ENCODE data around the gene ABCB11.

ABCB11 gene

DNA sequence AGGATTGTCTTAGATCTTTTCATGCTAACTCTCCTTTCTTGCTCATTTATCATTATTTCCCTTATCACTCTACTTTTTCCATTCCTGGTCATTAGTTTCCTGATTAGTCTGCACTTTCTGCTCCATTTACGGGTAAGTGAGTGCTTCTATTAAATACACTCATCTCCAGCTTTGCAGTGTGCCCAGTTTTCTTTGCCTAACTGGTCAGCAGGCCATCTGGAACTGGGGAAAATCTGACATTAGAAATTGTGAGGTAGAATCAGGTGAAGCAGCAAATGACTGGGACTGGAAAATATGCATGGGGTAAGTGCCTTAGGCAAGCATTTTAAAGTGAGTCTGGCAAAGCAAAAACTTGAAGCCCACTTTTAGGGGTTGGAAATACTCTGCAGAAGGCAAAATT lies 100.9 kb downstream of the ABCB11 start:
- TF ChIP-seq, protein P1, sequence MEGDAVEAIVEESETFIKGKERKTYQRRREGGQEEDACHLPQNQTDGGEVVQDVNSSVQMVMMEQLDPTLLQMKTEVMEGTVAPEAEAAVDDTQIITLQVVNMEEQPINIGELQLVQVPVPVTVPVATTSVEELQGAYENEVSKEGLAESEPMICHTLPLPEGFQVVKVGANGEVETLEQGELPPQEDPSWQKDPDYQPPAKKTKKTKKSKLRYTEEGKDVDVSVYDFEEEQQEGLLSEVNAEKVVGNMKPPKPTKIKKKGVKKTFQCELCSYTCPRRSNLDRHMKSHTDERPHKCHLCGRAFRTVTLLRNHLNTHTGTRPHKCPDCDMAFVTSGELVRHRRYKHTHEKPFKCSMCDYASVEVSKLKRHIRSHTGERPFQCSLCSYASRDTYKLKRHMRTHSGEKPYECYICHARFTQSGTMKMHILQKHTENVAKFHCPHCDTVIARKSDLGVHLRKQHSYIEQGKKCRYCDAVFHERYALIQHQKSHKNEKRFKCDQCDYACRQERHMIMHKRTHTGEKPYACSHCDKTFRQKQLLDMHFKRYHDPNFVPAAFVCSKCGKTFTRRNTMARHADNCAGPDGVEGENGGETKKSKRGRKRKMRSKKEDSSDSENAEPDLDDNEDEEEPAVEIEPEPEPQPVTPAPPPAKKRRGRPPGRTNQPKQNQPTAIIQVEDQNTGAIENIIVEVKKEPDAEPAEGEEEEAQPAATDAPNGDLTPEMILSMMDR (conservative IDR thresholded peaks at IDR 0.05; ENCODE audit: low read depth, low read length) = no peak
- no peaks in the 10 kb centered on the region for H3K36me3 ChIP-seq (ENCODE audit: insufficient read depth)
- H3K27me3 ChIP-seq (ENCODE audit: insufficient read depth, low read depth) = no peaks in the 10 kb centered on the region
- H2AFZ ChIP-seq (ENCODE audit: low read depth) = no peak overlapping the region
- H4K20me1 ChIP-seq (ENCODE audit: insufficient read depth) = no peaks in the 10 kb centered on the region
- H3K79me2 ChIP-seq (ENCODE audit: insufficient read depth, low read depth) = no peaks in the 10 kb centered on the region
- no peak overlapping the region for H3K27ac ChIP-seq
- H3K4me2 ChIP-seq = no peak overlapping the region
- no peak overlapping the region for H3K9ac ChIP-seq
- no peaks in the 10 kb centered on the region for H3K4me1 ChIP-seq (ENCODE audit: low read depth, poor library complexity, severe bottlenecking)
- H3K4me3 ChIP-seq (IDR thresholded peaks at IDR 0.05; ENCODE audit: insufficient read depth, low read depth, low read length) = no peak overlapping the region

DNA sequence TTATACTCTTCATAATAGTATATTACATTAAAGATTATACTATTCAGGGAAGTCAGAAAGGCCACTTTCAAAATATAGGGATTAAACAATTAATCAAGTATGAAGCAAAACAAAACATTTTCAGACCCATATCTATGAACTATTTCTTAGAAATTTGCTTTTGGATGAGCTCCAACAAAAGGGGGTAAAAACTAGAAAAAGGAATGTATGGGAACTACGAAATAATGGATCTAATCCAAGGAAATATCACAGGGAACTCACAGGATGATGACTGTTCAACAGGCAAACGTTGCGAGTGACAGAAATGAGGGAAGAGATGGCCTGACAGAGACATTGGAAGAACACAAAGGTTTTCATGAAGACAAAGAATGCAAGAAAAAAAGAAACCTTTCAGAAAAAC lies 102.1 kb downstream of the ABCB11 start:
- no peak overlapping the region for H3K9ac ChIP-seq

DNA sequence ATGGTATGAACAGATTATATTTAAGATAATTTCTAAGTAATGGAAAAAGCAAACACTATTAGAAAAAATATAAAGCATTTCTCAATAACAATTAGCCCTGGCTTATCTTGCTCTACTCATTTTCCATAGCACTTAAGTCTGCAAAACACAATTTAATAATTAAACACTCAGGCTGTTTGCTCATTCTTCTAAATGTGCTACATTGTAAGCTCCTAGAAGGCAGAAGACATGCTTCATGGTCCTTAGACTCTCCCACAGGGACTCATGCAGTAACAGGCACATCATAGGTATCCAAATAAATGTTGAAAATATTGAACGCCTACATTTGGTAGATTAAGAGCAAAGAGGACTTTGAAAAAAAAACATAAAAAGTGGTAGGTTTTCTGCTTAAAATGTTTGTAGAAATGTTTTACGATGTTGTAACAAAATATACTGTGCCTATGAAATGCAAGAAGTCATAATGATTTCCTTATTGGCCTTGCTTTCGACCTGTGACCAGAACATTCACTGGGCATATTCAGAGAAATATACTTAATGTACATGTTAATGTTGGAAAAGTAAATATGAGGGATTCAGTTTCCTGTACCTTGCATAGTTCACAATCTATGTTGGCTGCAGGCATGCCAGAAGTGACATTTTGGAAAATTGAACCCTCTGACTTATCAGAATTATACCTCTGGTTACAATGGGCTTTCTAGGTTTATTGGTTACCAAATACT lies 102.9 kb downstream of the ABCB11 start:
- Histone ChIP-seq H3K36me3 (ENCODE audit: insufficient read depth) (no peaks in the 10 kb centered on the region), H4K20me1 (ENCODE audit: insufficient read depth) (no peaks in the 10 kb centered on the region), H3K4me2 (no peak overlapping the region), H3K4me1 (ENCODE audit: low read depth, poor library complexity, severe bottlenecking) (no peaks in the 10 kb centered on the region), H3K9ac (no peak overlapping the region), H2AFZ (ENCODE audit: low read depth) (no peak overlapping the region), H3K27me3 (ENCODE audit: insufficient read depth, low read depth) (no peaks in the 10 kb centered on the region), H3K27ac (no peak overlapping the region), H3K79me2 (ENCODE audit: insufficient read depth, low read depth) (no peaks in the 10 kb centered on the region), H3K4me3 (IDR thresholded peaks at IDR 0.05; ENCODE audit: insufficient read depth, low read depth, low read length) (no peak overlapping the region)
- TF ChIP-seq, protein P1 (conservative IDR thresholded peaks at IDR 0.05; ENCODE audit: low read depth, low read length) = no peak

More for the DNA sequence above, 102.1 kb downstream of the ABCB11 start:
- no peaks in the 10 kb centered on the region for H3K27me3 ChIP-seq (ENCODE audit: insufficient read depth, low read depth)
- no peak overlapping the region for H3K4me2 ChIP-seq
- H2AFZ ChIP-seq (ENCODE audit: low read depth) = no peak overlapping the region
- TF ChIP-seq, protein P1 (conservative IDR thresholded peaks at IDR 0.05; ENCODE audit: low read depth, low read length) = no peak
- no peaks in the 10 kb centered on the region for H3K79me2 ChIP-seq (ENCODE audit: insufficient read depth, low read depth)
- H3K36me3 ChIP-seq (ENCODE audit: insufficient read depth) = no peaks in the 10 kb centered on the region
- H4K20me1 ChIP-seq (ENCODE audit: insufficient read depth) = no peaks in the 10 kb centered on the region
- no peak overlapping the region for H3K27ac ChIP-seq
- no peaks in the 10 kb centered on the region for H3K4me1 ChIP-seq (ENCODE audit: low read depth, poor library complexity, severe bottlenecking)
- no peak overlapping the region for H3K4me3 ChIP-seq (IDR thresholded peaks at IDR 0.05; ENCODE audit: insufficient read depth, low read depth, low read length)

DNA sequence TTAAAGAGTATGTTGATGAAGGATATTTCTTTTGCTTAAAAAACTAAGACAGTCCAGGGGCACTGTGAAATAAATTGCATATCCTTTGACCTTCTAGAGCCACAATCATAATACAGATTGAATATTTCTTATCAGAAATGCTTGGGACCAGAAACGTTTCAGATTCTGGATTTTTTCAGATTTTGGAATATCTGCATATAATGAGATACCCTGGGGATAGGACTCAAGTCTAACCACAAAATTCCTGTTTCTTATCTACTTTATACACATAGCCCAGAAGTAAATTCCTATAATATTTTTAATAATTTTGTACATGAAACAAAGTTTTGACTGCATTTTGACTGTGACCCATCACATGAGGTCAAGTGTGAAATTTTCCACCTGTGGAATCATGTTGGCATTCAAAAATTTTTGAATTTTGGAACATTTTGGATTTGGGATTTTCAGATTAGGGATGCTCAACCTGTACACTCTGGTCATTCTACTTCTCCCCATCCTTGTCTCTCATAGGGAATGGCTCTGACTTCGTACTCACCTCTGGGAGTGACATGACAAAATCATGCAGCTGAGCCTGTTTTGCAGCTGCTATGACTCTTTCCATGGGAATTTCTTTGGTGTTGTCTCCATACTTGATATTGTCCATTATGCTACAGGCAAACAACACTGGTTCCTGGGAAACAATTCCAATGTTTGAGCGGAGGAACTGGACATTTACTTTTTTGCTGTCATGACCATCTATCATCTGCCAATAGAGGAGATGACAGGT lies 104.3 kb downstream of the ABCB11 start:
- Histone ChIP-seq H3K79me2 (ENCODE audit: insufficient read depth, low read depth) (no peaks in the 10 kb centered on the region), H3K4me3 (IDR thresholded peaks at IDR 0.05; ENCODE audit: insufficient read depth, low read depth, low read length) (no peak overlapping the region), H3K36me3 (ENCODE audit: insufficient read depth) (no peaks in the 10 kb centered on the region), H3K27me3 (ENCODE audit: insufficient read depth, low read depth) (no peaks in the 10 kb centered on the region), H3K4me2 (no peak overlapping the region), H3K27ac (no peak overlapping the region), H3K9ac (no peak overlapping the region), H3K4me1 (ENCODE audit: low read depth, poor library complexity, severe bottlenecking) (no peaks in the 10 kb centered on the region), H2AFZ (ENCODE audit: low read depth) (no peak overlapping the region), H4K20me1 (ENCODE audit: insufficient read depth) (no peaks in the 10 kb centered on the region)
- TF ChIP-seq, protein P1 (conservative IDR thresholded peaks at IDR 0.05; ENCODE audit: low read depth, low read length) = no peak

Data from KMS-11 (cell line).